Anterior cingulate cortex (tissue), 58 donors: ENCODE data around the gene FAT1.

Source experiments
- DNase-seq, 58 donors: peaks; one replicate each; lab custom pipeline; 2025; lab: John Stamatoyannopoulos, UW

The FAT1 gene

GRCh38 chr4:186725469-186726425 is 2.1 kb upstream of the FAT1 start:
- peak in 55 of 58 donors; percentile 11 to 78 (median 49) for DNase-seq

GRCh38 chr4:186724864-186725468 is 1.3 kb upstream of the FAT1 start:
- peak in 3 of 58 donors; percentile 7 to 22 (median 9) for DNase-seq

GRCh38 chr4:186724058-186724863 is 605 bp upstream of the FAT1 start:
- DNase-seq, result peak in 34 of 58 donors; percentile 13 to 72 (median 32)

- peak in 2 of 58 donors; percentile 34 to 36 for DNase-seq
These were observed 812 bp downstream of the FAT1 start for GRCh38 chr4:186722796-186723291.

- DNase-seq, result no peak
These were observed 3.5 kb downstream of the FAT1 start for GRCh38 chr4:186719925-186720694.

GRCh38 chr4:186717556-186717955 is 6.1 kb downstream of the FAT1 start:
- DNase-seq, result no peak

GRCh38 chr4:186715077-186715476 is 8.6 kb downstream of the FAT1 start:
- DNase-seq, result no peak

GRCh38 chr4:186714006-186714675 is 9.5 kb downstream of the FAT1 start:
- DNase-seq, result no peak

- DNase-seq, result no peak
These were observed 11.0 kb downstream of the FAT1 start for GRCh38 chr4:186712690-186713089.

- DNase-seq, result no peak
These were observed 13.0 kb downstream of the FAT1 start for GRCh38 chr4:186710521-186711119.

GRCh38 chr4:186709517-186709916 is 14.1 kb downstream of the FAT1 start:
- DNase-seq, result no peak

GRCh38 chr4:186708554-186708953 is 15.1 kb downstream of the FAT1 start:
- DNase-seq, result no peak

GRCh38 chr4:186707996-186708395 is 15.7 kb downstream of the FAT1 start:
- no peak for DNase-seq

GRCh38 chr4:186707574-186707973 is 16.1 kb downstream of the FAT1 start:
- no peak for DNase-seq

GRCh38 chr4:186704057-186704456 is 19.6 kb downstream of the FAT1 start:
- no peak for DNase-seq

- DNase-seq, result no peak
These were observed 20.1 kb downstream of the FAT1 start for GRCh38 chr4:186703510-186703909.

GRCh38 chr4:186702940-186703339 is 20.7 kb downstream of the FAT1 start:
- no peak for DNase-seq

GRCh38 chr4:186702297-186702696 is 21.4 kb downstream of the FAT1 start:
- DNase-seq, result no peak

- no peak for DNase-seq
These were observed 21.9 kb downstream of the FAT1 start for GRCh38 chr4:186701788-186702187.
